ENCODE measurements around the gene MAP3K5.

Gene MAP3K5

DNA sequence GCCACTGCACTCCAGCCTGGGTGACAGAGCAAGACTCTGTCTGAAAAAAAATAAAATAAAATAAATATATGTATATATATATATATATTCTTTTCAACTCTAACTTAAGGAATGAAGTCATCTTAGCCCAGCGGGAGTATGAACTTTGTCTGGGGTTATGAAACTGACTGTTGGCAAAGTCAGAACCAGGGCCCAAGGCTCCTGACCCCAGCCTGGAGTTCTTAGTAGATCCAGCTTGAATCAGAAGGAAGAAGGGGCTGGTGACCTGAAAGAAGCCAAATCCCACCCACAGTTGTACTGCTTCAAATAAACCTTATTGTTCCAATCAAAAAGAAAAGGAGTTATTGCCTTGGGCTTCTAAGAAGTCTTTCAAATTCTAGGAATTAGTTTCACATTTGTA lies 158.9 kb downstream of the MAP3K5 start:
- no peak for ATAC-seq
- TF ChIP-seq, protein P1, sequence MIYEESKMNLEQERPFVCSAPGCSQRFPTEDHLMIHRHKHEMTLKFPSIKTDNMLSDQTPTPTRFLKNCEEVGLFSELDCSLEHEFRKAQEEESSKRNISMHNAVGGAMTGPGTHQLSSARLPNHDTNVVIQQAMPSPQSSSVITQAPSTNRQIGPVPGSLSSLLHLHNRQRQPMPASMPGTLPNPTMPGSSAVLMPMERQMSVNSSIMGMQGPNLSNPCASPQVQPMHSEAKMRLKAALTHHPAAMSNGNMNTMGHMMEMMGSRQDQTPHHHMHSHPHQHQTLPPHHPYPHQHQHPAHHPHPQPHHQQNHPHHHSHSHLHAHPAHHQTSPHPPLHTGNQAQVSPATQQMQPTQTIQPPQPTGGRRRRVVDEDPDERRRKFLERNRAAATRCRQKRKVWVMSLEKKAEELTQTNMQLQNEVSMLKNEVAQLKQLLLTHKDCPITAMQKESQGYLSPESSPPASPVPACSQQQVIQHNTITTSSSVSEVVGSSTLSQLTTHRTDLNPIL (CRISPR knock-in tag; IDR thresholded peaks at IDR 0.05; ENCODE audit: low read depth): no peak
- no peak for TF ChIP-seq TOX (CRISPR knock-in tag; IDR thresholded peaks at IDR 0.05; ENCODE audit: borderline replicate concordance)
- TF ChIP-seq, protein P2, sequence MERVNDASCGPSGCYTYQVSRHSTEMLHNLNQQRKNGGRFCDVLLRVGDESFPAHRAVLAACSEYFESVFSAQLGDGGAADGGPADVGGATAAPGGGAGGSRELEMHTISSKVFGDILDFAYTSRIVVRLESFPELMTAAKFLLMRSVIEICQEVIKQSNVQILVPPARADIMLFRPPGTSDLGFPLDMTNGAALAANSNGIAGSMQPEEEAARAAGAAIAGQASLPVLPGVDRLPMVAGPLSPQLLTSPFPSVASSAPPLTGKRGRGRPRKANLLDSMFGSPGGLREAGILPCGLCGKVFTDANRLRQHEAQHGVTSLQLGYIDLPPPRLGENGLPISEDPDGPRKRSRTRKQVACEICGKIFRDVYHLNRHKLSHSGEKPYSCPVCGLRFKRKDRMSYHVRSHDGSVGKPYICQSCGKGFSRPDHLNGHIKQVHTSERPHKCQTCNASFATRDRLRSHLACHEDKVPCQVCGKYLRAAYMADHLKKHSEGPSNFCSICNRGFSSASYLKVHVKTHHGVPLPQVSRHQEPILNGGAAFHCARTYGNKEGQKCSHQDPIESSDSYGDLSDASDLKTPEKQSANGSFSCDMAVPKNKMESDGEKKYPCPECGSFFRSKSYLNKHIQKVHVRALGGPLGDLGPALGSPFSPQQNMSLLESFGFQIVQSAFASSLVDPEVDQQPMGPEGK (CRISPR knock-in tag; IDR thresholded peaks at IDR 0.05; ENCODE audit: borderline replicate concordance): no peak

DNA sequence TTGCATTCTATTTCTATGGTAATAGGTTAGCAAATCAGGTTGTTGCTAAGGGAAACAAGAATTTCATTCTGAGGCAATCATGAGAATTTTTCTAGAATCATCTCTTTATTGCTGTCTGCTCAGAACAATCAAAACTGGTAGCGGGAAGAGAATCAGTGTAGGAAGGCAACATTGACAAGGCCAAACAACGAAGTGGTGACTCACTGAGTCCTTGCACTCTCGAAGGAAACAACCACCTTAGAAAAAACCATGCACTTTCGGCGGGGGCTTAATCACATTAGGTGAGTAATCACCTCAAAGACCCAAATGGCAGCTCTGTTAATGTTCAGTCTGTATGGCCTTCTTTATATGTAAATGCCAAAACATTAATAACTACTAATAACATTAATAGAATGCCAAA lies 163.3 kb downstream of the MAP3K5 start:
- TF ChIP-seq, protein P2 (CRISPR knock-in tag; IDR thresholded peaks at IDR 0.05; ENCODE audit: borderline replicate concordance): no peak
- TF ChIP-seq, protein P1 (CRISPR knock-in tag; IDR thresholded peaks at IDR 0.05; ENCODE audit: low read depth): no peak
- peak; percentile 48; the same call in 1 of the 2 replicates for TF ChIP-seq ISL1 (CRISPR knock-in tag; IDR thresholded peaks at IDR 0.05)
- peak; percentile 75 for ATAC-seq

DNA sequence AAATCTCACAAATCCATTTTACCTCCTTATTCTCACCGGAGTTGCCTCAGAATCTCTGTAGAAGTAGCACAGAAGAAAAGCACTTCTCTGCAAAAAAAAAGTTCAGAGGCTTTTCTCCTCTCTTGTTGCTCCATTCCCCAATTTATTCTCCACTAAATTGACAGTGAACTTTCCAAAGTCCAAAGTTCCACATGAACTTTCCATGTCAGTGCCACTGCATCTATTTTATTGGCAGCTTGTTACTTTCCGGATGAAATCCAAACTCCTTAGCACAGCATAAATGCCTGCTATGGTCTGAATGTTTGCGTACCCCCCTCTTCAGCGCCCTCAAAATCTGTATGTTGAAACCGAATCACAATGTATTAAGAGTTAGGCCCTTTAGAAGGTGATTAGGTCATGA lies 165.1 kb downstream of the MAP3K5 start:
- no peak for ATAC-seq
- TF ChIP-seq, protein P3, sequence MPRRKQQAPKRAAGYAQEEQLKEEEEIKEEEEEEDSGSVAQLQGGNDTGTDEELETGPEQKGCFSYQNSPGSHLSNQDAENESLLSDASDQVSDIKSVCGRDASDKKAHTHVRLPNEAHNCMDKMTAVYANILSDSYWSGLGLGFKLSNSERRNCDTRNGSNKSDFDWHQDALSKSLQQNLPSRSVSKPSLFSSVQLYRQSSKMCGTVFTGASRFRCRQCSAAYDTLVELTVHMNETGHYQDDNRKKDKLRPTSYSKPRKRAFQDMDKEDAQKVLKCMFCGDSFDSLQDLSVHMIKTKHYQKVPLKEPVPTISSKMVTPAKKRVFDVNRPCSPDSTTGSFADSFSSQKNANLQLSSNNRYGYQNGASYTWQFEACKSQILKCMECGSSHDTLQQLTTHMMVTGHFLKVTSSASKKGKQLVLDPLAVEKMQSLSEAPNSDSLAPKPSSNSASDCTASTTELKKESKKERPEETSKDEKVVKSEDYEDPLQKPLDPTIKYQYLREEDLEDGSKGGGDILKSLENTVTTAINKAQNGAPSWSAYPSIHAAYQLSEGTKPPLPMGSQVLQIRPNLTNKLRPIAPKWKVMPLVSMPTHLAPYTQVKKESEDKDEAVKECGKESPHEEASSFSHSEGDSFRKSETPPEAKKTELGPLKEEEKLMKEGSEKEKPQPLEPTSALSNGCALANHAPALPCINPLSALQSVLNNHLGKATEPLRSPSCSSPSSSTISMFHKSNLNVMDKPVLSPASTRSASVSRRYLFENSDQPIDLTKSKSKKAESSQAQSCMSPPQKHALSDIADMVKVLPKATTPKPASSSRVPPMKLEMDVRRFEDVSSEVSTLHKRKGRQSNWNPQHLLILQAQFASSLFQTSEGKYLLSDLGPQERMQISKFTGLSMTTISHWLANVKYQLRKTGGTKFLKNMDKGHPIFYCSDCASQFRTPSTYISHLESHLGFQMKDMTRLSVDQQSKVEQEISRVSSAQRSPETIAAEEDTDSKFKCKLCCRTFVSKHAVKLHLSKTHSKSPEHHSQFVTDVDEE (CRISPR knock-in tag; IDR thresholded peaks at IDR 0.05): no peak
- TF ChIP-seq PPARA (CRISPR knock-in tag; IDR thresholded peaks at IDR 0.05; ENCODE audit: borderline replicate concordance) (no peak), OSR1 (CRISPR knock-in tag; IDR thresholded peaks at IDR 0.05) (no peak), ZFP3 (CRISPR knock-in tag; IDR thresholded peaks at IDR 0.05) (no peak), CSDC2 (CRISPR knock-in tag; IDR thresholded peaks at IDR 0.05) (no peak), ZNF8 (CRISPR knock-in tag; IDR thresholded peaks at IDR 0.05) (no peak), ZNF565 (CRISPR knock-in tag; conservative IDR thresholded peaks at IDR 0.05; ENCODE audit: low read depth) (no peak)
- TF ChIP-seq, protein P2 (CRISPR knock-in tag; IDR thresholded peaks at IDR 0.05; ENCODE audit: borderline replicate concordance): no peak

DNA sequence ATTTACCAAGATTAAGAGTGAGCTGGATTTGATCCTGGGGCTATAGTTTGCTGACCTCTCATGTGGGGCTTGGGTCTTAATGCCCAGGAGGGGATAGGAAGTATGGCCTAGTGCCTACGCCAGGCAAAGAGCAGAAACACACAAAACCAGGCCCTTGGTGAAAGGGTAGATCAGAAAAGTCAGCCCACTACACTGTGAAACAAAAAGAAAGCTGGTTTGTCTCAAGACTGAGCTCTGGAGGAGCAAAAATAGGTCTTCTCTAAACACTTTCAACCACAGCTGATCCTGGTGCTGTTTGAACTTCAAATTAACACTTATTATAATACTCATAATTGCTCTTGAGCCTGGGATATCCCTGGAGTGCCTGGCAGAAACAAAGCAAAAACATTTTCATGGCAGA lies 167.0 kb downstream of the MAP3K5 start:
- ATAC-seq: no peak
- no peak for TF ChIP-seq SNAI2 (CRISPR knock-in tag; IDR thresholded peaks at IDR 0.05)
- no peak for TF ChIP-seq ARNTL (CRISPR knock-in tag; IDR thresholded peaks at IDR 0.05; ENCODE audit: borderline replicate concordance, low read depth)
- TF ChIP-seq ESRRG (CRISPR knock-in tag; IDR thresholded peaks at IDR 0.05): no peak

DNA sequence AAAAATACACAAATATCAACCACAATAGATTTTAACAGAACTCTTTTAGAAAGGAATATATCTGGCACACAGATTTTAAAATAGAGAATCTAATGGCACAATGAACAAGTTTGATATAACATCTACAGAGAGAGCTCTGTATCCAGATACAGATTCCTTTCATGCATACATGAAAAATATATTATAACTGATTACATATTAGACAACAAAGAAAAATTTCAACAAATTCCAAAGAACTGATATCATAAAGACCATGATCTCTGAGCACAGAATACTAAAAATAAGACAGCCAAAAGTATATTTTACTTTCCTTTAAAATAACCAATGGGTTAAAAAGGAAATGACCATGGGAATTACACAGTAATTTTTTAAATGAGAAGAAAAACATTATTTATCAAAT lies 167.9 kb downstream of the MAP3K5 start:
- ATAC-seq: no peak; the same call in 2 of the 3 replicates
- TF ChIP-seq ESRRG (CRISPR knock-in tag; IDR thresholded peaks at IDR 0.05) (no peak), ISL1 (CRISPR knock-in tag; IDR thresholded peaks at IDR 0.05) (no peak), TOX (CRISPR knock-in tag; IDR thresholded peaks at IDR 0.05; ENCODE audit: borderline replicate concordance) (no peak), BACH2 (CRISPR knock-in tag; IDR thresholded peaks at IDR 0.05; ENCODE audit: borderline replicate concordance) (no peak), RARB (CRISPR knock-in tag; IDR thresholded peaks at IDR 0.05) (no peak)
- TF ChIP-seq, protein P2 (CRISPR knock-in tag; IDR thresholded peaks at IDR 0.05; ENCODE audit: borderline replicate concordance): no peak
- TF ChIP-seq, protein P1 (CRISPR knock-in tag; IDR thresholded peaks at IDR 0.05; ENCODE audit: low read depth): no peak
